OCI-LY7 (cell line): ENCODE results near the gene AZU1.

Experiments
- CTCF ChIP-seq: fragments of 200-600 bp; sonication (generic); conservative IDR thresholded peaks from 2 replicates; pipeline ENCODE4 v1.5.1; 2014; ENCODE audit warnings: mild to moderate bottlenecking, antibody characterized with exemption, low read length, moderate library complexity, mixed read lengths
- EZH2phosphoT487 ChIP-seq: fragments of 200-600 bp; sonication (generic); IDR thresholded peaks from 2 replicates; pipeline ENCODE4 v1.6.1; 2018; ENCODE audit warnings: low read depth, borderline replicate concordance, mild to moderate bottlenecking, mixed run types, antibody characterized with exemption, low read length, moderate library complexity, mixed read lengths

GRCh38 chr19:840519-841206 is 13.0 kb downstream of the AZU1 start, which contains the start of gene PRTN3:
- TF ChIP-seq CTCF, result no peak
- TF ChIP-seq EZH2phosphoT487, result no peak
